ENCODE measurements around the gene WDR62. TPM values are rescaled to one million over a fixed set of nuclear protein-coding genes. Genes with fewer than 3 reads are reported as not detected.
A peak's percentile ranks its signal among the peaks of the same experiment; 100 is the strongest.

WDR62 gene
- total and polyA plus RNA-seq, 8 donors, result 3.7 to 6.7 (median 4.4) TPM

DNA sequence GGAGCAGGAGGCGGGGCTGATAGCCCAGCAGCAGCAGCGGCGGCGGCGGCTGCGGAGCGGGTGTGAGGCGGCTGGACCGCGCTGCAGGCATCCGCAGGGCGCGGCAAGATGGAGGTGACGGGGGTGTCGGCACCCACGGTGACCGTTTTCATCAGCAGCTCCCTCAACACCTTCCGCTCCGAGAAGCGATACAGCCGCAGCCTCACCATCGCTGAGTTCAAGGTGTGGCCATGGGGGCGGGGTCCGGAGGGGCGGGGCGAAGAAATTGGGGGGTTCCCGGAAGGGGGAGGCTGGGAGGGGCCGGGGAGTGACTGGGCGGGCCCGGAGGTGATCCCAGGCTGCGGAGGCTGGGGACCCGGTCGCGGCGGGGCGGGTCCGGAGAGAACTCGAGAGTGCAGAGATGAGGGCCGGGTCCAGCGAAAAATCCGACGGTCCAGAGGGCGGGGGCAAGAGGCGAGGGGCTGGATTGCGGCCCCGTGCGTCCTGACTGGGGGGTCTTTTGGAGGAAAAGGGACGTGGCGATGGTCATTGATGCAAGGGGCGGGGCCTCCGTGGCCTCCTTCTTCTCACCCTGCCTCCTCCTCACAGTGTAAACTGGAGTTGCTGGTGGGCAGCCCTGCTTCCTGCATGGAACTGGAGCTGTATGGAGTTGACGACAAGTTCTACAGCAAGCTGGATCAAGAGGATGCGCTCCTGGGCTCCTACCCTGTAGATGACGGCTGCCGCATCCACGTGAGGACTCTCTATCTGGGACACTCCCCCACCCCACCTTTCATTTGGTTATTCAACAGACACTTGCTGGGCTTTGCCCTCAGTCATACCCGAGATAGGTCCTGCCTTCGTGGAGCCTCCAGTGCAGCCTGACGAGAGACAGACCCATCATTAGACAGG lies 61.0 kb downstream of the WDR62 start, which contains the start of gene TBCB:
Gene TBCB (plus strand): TSS at position 16 of the 891 bp plus-strand sequence. CDS start 93 bp downstream, at position 109.
- TF ChIP-seq, protein P1, sequence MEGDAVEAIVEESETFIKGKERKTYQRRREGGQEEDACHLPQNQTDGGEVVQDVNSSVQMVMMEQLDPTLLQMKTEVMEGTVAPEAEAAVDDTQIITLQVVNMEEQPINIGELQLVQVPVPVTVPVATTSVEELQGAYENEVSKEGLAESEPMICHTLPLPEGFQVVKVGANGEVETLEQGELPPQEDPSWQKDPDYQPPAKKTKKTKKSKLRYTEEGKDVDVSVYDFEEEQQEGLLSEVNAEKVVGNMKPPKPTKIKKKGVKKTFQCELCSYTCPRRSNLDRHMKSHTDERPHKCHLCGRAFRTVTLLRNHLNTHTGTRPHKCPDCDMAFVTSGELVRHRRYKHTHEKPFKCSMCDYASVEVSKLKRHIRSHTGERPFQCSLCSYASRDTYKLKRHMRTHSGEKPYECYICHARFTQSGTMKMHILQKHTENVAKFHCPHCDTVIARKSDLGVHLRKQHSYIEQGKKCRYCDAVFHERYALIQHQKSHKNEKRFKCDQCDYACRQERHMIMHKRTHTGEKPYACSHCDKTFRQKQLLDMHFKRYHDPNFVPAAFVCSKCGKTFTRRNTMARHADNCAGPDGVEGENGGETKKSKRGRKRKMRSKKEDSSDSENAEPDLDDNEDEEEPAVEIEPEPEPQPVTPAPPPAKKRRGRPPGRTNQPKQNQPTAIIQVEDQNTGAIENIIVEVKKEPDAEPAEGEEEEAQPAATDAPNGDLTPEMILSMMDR (IDR thresholded peaks at IDR 0.05), result no peak
- intact Hi-C loops (cut with DNase I), result no loop called here
- peak; percentile 78 for ATAC-seq

DNA sequence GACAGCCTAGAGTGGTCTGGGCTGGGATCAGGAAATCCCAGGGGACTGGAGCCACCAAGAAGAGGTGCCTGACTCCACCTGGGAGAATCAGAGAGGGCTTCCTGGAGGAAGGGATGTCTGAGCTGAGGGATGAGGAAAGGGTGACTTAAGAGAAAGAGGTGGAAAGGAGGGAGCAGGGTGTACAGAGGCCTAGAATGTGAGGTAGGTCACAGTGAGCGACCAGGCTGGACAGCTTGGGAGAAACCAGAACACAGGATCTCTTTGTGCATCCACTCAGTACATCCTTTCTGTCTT lies 61.6 kb downstream of the WDR62 start:
- Histone ChIP-seq H3K36me3 (peaks cover 0 to 57% of the 10 kb centered on the region in 2 donors), H3K27me3 (no peaks in the 10 kb centered on the region), H3K4me3 (peak overlapping the region; percentile 77 to 78), H3K9me3 (no peaks in the 10 kb centered on the region), H3K4me1 (peaks cover 12 to 35% of the 10 kb centered on the region in 2 donors), H3K27ac (peak overlapping the region in 1 of 2 donors; percentile 94)
- TF ChIP-seq, protein P1 (IDR thresholded peaks at IDR 0.05), result no peak
- intact Hi-C loops (cut with DNase I), result no loop called here
- DNase-seq, result no peak
- no peak for ATAC-seq

More for the DNA sequence above, 61.0 kb downstream of the WDR62 start, which contains the start of gene TBCB:
- Histone ChIP-seq H3K27ac (peak within 1 kb of the TSS; percentile 76 to 94), H3K27me3 (no peaks in the 10 kb centered on the region), H3K9me3 (no peaks in the 10 kb centered on the region), H3K4me3 (peak within 1 kb of the TSS; percentile 77 to 78), H3K36me3 (peaks cover 0 to 60% of the 10 kb centered on the region in 2 donors), H3K4me1 (peaks cover 12 to 35% of the 10 kb centered on the region in 2 donors)
- DNase-seq, result peak in 2 of 4 donors; percentile 88 to 96

GRCh38 chr19:36120092-36120983 lies 65.6 kb downstream of the WDR62 start:
- no peaks in the 10 kb centered on the region for H3K9me3 ChIP-seq
- H3K4me3 ChIP-seq, result no peak overlapping the region
- DNase-seq (no peak), ATAC-seq (no peak)
- H3K27me3 ChIP-seq, result no peaks in the 10 kb centered on the region
- peaks cover 9 to 18% of the 10 kb centered on the region in 2 donors for H3K4me1 ChIP-seq
- H3K36me3 ChIP-seq, result peaks cover 0 to 75% of the 10 kb centered on the region in 2 donors
- no peak overlapping the region for H3K27ac ChIP-seq
- TF ChIP-seq, protein P1 (IDR thresholded peaks at IDR 0.05), result no peak
- intact Hi-C loops (cut with DNase I), result no loop called here

GRCh38 chr19:36120984-36121358 lies 66.3 kb downstream of the WDR62 start:
- Histone ChIP-seq H3K27ac (no peak overlapping the region), H3K36me3 (peaks cover 0 to 82% of the 10 kb centered on the region in 2 donors), H3K4me3 (no peak overlapping the region), H3K9me3 (no peaks in the 10 kb centered on the region), H3K4me1 (peaks cover 8 to 16% of the 10 kb centered on the region in 2 donors), H3K27me3 (no peaks in the 10 kb centered on the region)
- ATAC-seq, result no peak
- intact Hi-C loops (cut with DNase I), result no loop called here
- DNase-seq, result no peak
- TF ChIP-seq, protein P1 (IDR thresholded peaks at IDR 0.05), result no peak

Data from left lung (tissue), 10 donors.